HG02973 (cell line): ENCODE results near the gene DIPK1A.

Experiments
- ATAC-seq: cut with Tn5 transposase; IDR thresholded peaks from one replicate; pipeline ENCODE4 v1.9.1; 2021; ENCODE audit warnings: moderate library complexity; ENCODE audit not compliant: unreplicated experiment

DIPK1A gene

DNA sequence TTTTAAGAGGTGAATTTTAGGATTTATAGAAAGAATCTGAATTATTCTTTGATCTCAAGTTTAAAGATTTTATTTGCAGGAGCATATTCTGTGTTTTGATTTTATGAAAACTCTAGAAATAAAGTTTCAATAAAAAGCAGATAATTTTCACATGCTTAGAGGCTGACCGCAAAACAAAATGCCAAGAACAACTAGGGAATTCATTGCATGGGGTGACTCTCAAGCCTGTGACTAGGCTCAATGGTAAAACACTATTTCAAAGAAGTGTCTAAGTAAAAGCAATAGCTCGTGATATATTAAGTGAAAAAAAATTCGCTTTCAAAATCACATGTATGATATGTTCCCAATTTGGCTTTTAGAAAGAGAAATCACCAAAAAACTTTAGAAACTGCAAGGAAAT lies 79.9 kb downstream of the DIPK1A start:
- ATAC-seq: no peak

DNA sequence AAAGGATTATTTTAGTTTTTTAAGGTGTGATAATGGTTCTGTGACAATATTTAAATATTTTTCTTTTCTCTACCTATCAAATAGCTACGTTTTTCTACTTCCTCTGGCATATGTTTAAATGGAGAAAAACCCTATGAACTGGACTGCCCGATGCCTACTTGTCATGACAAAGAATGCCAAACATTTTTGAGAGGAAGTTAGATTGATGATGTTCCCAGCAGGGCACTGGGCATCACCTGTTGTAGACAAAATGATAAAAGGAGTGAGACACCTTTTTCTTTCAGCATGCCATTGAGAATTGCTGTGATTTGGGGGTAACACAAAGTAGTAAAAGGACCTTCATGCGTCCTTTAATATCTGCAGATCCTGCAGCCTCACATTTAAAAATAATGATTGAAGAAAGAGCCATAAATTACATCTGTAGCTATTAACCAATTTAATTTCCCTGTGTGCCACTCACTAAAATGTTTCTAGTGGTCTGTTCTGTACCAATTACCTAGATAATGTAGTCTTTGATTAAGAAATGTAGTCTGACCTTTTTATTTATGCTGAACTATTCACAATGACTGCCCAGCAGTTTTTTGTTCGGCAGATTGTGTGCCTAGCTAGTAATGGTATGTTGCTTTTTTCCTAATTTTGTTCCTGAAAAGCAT lies 81.8 kb downstream of the DIPK1A start:
- no peak for ATAC-seq

DNA sequence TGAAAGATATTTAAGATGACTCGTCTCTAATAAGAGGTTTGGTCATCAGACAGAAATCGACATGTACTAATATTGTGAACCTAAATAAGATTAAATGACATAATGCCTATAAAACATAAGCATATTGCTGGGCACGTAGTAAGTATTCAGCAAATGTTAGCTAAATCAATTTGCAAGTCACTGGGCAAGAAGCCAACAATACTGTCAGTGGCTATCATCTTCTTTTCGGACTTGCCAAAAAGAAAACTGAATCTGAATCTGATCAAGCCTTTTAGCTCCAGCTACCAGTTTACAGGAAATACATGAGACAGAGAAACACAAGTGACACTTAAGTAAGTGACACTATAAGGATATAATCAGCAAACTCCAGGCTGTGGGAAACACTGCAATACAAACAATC lies 83.5 kb downstream of the DIPK1A start:
- ATAC-seq: peak; percentile 61

DNA sequence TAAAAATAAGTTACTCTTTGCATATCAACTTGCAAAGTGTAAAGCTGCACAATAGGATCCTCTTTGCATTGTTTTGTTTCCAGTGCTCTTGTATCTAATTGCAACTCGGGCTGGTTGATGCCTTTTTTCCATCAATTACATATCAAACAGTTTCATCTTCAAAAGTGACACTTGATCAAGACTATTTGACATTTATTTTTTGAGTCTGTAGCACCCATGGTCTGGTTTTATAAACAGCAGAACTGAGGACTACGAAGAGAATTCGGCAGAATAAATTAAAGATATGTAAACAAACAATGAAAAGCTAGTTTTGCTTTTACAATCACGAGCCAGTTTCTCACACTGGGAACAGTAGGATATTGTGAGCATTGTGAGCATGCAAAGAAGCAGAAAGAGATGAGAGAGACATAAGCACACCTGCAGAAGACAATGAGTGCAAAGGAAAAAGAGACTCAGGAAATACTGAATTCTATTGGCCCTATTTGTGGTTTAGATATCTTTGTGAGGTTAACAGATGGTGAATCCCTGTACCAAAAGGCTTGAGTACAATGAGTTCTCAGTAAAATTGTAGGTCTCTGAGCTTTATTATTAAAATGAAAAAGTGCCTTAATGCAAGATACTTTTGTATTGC lies 84.1 kb downstream of the DIPK1A start:
- peak; percentile 16 for ATAC-seq

DNA sequence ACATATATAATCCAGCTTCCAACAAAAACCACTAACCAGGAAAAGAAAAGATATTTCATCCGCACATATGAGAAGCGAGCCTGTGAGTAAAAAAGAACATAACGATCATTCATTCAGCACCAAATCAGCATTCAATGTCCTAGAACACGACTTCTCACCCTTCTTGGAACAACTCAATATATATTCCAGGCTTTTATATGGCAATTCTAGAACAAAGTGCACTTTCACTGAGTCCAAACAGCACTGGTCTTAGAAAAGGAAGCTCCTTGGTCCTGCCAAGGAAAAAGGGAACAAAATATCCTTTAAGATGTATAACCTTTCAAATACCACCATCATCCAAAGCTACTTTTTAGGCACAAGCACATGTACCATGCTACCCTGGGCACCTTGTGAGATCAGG lies 84.9 kb downstream of the DIPK1A start:
- ATAC-seq: no peak

DNA sequence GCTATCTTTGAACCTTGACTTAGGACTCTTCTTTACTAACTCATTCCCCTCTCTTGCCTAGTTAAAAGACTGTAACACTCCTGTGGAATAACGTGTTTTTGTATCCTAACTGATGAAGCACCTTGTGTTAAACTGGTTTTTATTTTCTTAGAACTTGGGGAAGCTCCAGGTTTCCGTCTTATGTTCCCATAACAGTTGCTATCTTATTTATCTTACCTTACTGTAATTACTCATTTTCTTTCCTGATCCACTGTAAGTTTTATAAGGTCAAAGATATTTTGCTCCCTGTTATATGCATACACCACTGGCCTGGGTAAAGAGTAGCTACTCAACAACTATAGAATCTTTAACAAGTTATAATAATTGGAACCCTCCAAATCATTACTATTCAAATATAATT lies 86.3 kb downstream of the DIPK1A start:
- ATAC-seq: no peak

DNA sequence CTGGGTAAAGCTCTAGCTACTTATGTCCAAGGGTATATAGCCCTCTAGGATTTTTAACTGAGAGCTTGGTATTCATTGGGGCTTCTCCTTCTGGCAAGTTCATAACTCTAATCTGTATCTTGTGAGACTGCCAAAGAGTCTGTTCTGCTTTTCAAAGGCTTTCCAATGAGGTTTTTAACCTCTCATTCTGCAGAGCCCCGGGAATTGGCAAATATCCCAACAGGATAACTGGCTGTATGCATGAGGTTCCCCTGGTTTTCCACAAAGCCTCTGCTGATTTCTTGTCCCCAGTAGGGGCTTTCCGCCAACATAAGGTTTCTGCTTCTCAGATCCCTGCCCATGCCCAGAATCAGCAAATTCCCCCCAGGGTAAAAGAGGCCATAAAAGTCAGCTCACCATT lies 88.5 kb downstream of the DIPK1A start:
- no peak for ATAC-seq

DNA sequence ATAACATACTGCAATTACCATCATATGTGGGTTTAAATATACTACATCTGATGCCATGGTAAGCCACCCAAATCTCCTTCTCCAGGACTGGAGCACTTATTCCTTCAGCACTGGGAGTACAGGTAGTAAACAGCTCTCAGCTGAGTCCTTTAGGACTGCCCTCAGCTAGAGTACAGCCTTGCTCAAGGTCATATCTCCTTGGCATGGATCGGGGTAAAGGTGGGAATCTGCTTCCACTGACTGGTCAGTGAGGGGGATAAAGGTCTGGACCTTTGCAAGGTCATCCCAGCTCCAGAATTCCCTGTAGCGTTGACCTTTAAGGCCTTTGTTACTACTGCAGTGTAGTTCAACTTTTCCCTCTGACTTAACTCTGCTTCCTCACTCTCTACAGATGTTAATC lies 90.7 kb downstream of the DIPK1A start:
- ATAC-seq: no peak

DNA sequence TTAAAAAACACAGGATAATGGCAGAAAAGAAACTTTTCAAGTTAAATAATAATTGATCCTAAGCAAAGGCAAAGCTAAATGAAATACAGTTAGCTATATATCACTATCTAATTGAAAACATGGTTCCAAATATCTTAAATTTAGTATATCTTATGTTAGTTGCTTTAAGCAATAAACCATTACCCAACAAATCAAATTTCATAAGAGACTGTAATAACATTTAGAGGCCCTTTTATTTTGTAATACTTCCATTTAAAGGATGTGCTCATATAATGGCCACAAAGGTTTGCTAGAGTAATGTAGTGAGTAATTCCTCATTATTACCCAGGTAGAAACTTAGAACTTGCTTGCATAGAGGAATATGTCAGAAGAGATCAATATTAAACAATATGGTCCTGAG lies 97.1 kb downstream of the DIPK1A start:
- ATAC-seq: no peak

DNA sequence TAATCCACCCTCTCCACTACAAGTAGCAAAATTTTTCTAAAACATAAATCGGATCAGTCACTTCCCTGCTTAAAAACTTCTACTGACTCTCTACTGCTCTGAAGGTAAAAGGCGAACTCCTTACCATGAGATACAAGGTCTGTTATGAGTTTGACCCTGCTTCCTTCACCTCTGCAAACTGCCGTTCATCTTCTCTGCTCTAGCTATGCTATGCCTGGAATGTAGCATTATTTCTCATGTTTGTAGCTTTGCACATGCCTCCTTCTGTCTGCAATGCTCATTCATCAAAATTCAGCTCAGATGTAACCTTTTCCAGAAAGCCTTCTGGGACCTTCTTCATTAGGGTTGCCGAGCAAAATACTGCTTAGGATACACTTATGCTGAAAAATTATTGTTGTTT lies 98.7 kb downstream of the DIPK1A start:
- no peak for ATAC-seq

DNA sequence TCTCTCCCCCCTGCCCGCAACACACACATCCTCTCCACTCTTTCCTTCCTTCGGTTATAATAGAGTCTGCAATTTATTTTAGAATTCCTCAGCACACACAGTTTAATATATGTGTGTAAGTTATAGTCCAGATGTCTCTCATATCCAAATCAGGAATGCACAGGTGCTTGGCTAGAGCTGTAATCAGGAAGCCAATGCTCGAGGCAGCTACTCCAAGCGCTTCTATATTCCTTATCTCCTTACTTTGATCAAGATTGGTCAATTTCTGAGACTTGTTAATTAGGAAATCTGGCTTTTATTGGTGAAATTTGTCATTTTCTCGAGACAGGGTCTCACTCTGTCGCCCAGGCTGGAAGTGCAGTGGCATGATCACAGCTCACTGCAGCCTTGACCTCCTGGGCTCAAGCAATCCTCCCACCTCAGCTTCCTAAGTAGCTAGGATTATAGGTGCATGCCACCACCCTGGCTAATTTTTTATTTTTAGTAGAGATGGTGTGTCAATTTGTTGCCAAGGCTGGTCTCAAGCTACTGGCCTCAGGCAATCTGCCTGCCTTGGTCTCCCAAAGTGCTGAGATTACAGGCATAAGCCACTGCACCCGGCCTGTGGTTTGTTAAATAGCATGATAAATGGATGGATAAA lies 101.7 kb downstream of the DIPK1A start:
- no peak for ATAC-seq

DNA sequence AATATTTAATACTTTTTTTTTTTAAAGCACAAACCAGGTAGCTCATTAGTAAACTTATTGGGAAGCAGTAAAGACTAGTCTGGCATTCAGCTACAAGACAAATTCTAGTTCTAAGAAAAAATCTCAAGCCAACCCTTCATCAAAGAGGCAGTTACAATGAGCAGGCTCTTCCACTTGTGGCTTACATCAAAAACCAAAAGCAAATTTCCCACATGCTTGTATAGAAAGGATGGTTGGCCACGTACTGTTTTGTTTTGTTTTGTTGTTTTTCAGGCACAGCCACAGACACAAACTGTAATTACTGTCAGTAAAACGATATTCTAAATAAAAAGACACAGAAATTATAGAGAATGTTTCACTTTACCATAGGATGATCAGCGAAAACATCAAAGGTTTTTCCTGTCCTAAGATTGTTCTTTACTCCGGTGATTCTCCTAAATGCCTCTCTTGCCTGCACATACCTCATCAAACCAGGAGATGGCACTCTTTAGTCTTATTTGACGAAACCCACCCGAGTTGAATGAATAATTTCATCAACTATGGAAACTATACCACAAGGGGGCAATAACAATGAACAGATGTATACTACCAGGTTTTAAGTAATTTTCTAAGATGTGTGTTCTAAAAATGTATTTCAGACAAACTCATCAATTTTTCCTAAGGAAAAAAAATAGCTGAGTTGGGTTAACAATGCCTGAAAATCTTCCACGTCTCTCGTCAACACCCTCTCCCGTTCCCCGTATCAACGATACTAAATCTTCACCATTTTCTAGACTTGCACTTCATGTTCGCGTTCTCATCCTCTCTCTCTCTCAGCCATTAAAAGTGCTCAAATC lies 102.5 kb downstream of the DIPK1A start:
- ATAC-seq: no peak

DNA sequence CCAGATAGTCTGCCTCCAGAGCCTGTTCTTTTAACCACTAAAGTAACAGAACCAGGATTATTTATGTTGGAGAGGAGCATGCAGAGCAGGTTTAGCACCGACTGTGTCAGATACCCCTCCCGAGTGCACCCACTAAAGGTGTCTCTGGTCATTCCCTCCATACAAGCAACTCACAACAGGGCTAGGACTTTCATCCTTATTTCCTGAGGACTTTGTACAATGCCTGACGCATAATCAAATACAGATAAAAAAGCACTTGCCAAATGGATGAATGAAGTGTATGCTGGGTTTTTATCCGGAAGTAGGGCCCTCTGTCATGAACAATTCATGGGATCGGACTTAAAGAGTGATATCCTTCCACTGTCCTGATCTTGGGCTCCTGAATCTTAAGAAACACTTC lies 103.4 kb downstream of the DIPK1A start:
- ATAC-seq: no peak

DNA sequence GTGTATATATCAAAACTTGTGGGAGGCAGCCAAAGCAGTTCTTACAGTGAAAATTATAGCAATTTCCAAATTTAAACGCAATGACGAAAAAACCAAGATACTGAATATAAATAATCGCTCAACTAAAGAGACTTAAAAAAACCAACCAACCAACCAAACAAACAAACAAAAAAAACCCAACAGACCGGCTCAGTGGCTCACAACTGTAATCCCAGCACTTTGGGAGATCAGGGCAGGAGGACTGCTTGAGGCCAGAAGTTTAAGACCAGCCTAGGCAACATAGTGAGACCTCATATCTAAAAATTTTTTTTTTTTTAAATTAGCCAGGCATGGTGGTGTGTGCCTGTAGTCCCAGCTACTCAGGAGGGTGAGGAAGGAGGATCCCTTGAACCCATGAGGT lies 106.0 kb downstream of the DIPK1A start:
- ATAC-seq: no peak

DNA sequence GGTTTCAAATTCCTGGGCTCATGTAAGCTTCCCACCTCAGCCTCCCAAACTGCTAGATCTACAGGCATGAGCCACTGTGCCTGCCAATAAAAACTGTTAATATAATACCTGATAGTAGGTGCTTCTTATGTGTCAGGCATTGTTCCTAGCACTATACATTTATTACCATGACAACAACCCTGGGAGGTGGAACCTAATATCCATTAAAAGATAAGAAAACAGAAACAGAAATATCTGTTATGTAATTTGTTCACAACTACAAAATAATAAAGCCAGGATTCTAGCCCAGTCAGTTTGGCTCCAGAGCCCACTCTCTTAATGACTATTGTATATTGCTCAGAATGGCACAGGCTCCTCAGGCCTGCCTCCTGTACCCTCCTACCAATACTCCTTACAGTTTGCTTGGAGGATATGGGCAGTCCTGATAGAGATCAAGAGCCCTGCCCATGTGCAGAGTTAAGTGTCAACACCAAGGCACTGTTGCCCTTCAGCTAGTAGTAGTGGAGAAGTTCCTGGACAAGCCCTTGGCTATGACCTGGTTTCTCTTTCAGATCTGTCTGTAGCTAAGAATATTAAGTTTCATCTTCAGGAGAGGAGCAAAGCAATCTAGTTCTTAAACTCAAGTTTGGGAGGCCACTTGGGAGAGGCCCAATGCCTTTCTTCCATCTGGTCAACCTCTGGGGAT lies 107.0 kb downstream of the DIPK1A start:
- ATAC-seq: no peak

DNA sequence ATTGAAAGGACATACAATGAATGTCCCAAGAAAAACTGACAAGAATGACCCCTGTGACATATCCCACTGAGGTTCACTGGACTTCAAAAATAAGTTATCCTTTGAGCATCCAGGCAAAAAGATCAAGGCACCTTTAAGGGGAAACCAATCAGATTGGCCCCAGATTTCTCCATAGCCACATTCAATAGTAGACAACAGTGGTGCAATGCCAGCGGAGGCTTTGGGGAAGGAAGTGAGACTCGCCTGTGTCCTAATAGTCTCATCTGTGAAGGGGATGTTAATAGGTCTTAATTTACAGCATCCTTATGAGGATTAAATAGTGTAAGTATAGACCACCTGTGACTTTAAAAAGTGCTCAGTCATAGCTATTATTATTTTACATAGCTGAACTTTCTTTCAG lies 108.0 kb downstream of the DIPK1A start:
- ATAC-seq: no peak

DNA sequence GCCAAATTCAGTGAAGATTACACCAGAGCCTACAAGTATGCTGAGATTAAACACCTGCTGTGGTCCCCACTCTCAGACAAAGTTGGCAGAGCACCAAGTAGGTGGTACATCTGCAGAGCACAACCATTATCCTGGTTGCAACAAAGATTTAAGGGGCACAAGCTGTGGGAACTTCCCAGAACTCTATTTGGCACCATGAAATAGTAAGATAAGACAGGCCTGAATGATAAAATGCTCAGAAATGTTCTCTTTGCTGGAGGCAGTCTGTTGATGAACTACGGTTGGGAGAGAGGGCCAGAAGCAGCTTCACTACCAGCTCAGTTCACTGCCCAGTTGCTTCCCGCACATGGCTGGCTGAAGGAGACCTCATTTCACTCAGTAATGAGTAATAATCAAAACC lies 109.5 kb downstream of the DIPK1A start:
- no peak for ATAC-seq

DNA sequence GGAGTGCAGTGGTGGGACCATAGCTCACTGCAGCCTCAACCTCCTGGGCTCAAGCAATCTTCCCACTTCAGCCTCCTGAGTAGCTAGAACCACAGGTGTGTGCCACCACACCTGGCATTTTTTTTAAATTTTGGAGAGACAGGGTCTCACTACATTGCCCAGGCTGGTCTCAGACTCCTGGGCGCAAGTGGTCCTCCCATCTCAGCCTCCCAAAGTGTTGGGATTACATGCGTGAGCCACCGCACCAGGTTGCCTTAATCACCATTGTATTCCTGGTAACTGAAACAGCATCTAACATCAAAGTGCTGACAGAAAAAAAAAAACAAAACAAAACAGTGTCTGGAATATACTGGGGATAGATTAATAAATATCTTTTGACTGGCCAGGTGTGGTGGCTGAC lies 111.2 kb downstream of the DIPK1A start:
- no peak for ATAC-seq

DNA sequence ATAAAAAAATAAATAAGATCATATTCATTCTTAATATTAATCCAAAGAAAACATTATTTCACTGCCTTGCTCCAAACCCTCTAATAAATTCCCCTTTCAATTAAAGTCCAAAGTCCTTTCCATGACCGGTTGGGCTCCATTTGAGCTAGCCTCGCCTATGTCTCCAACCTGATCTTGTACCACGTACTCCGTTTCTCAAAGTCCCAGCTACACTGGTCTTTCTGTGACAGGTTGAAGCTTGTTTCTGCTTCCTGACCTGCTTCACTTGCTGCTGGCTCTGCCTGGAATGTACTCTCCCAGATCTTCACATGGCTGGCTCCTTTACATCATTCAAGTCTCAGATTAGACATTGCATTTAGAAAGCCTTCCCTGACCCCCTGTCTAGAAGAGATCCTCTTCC lies 113.1 kb downstream of the DIPK1A start:
- ATAC-seq: no peak

DNA sequence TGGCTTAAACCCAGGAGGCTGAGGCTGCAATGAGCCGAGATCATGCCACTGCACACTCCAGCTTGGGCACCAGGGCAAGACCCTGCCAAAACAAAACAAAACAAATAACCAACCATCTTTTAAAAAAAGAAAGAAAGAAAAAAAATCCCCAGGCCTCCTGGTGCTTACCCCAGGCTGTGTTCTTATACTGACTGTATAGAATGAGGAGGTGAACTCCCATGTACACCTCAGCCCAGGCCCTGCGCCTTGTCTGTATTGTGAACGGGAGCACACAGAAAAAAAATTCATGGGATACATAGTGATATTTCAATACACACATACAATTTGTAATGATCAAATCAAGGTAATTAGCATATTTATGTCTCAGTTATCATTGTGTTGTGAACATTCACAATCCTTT lies 115.4 kb downstream of the DIPK1A start:
- no peak for ATAC-seq

DNA sequence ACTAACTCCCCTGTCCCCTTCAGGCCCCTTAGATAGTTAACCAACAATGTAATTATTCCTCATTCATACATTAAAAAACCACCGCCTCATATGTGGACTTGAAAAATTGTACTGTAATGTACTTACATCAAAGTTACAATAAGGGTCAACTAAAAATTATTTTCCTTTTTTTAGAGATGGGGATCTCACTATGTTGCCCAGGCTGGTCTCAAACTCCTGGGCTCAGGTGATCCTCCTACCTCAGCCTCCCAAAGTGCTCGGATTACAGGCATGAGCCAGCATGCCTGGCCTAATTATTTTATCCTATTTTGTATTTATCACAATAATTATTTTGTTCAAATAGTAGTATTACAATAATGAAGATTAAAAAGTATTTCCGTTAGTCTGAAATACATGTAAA lies 116.8 kb downstream of the DIPK1A start:
- no peak for ATAC-seq
